ENCODE measurements around the gene LRRC32.
"Not testable (repeated sequence)": the region's sequence is repeated elsewhere in the genome, so short reads cannot be mapped to it uniquely, and the experiment has no call there.

The LRRC32 gene

DNA sequence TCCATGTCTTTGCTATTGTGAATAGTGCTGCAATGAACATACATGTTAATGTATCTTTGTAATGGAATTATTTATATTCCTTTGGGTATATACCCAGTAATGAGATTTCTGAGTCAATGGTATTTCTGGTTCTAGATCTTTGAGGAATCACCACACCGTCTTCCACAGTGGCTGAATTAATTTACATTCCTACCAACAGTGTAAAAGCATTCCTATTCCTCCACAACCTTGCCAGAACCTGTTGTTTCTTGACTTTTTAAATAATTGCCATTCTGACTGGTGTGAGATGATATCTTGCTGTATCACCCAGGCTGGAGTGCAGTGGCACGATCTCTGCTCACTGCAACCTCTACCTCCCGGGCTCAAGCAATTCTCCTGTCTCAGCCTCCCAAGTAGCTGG lies 26.8 kb downstream of the LRRC32 start:
- H3K9ac ChIP-seq (ENCODE audit: low read depth, low read length); H3K4me1 ChIP-seq (ENCODE audit: insufficient read depth, low read length); H3K9me3 ChIP-seq (ENCODE audit: control insufficient read depth, insufficient read depth, low read length); H3K36me3 ChIP-seq (ENCODE audit: insufficient read depth, low read length): not testable (repeated sequence)

DNA sequence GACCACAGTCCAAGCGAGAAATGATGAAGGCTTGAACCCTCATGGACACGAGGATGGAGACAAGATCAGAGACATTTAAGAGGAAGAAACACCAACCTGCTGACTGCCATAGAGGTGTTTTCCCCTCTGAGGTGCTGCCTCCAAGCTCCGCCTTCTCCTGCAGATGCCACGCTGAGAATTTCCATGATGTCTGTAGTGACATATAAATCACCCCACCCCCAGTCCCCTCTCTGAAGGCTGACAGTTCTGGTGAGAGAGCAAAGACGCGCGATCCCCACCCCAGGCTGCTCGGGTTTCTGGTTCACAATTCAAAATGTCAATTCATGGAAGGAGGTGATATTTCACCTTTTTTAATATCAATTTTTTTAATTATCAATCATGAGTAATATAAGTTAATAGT lies 28.2 kb downstream of the LRRC32 start:
- Histone ChIP-seq H3K36me3 (ENCODE audit: insufficient read depth, low read length) (no peaks in the 10 kb centered on the region), H3K9me3 (ENCODE audit: control insufficient read depth, insufficient read depth, low read length) (no peaks in the 10 kb centered on the region; the same call in 1 of the 2 replicates), H3K4me1 (ENCODE audit: insufficient read depth, low read length) (no peaks in the 10 kb centered on the region), H3K9ac (ENCODE audit: low read depth, low read length) (no peak overlapping the region)

DNA sequence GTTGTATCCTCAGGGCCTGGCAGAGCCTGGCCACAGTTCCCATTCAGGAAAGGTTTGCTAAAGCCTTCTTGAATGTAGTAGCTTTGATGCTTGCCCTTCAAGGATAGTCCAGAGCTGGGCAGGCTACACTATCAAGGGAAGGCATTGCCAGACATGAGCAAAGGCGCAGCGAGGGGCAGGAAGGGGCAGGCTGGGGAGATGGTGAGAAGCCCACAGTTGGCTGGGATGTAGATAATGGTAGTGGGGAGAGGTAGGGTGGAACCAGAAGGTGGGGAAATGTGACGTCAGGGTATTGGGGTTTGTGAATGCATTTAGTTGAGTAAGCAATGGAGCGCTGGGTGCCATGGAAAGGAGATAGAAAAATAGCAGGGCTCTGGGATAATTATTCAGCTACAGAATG lies 28.6 kb downstream of the LRRC32 start:
- Histone ChIP-seq H3K9ac (ENCODE audit: low read depth, low read length) (no peak overlapping the region), H3K36me3 (ENCODE audit: insufficient read depth, low read length) (no peaks in the 10 kb centered on the region), H3K4me1 (ENCODE audit: insufficient read depth, low read length) (no peaks in the 10 kb centered on the region), H3K9me3 (ENCODE audit: control insufficient read depth, insufficient read depth, low read length) (no peaks in the 10 kb centered on the region; the same call in 1 of the 2 replicates)

DNA sequence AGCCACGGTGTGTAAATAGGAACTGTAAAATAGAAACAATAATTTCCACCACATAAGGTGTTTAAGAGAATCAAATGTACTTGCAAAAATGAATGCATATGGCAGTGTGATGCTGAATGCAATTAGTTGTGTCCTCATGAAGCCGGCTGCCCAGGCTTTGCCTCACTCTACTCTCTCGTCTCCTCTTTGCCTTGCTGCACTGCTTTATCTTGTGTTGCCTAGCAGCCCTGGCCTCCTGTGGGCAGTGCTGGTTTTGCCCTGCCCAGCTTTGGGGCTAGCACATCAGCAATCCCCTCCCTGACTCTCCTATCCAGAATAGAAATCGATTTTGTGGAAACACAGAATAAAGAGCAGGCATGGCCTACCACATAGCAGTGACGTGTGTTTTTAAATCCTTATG lies 30.0 kb downstream of the LRRC32 start:
- H3K9me3 ChIP-seq (ENCODE audit: control insufficient read depth, insufficient read depth, low read length) = no peaks in the 10 kb centered on the region
- H3K9ac ChIP-seq (ENCODE audit: low read depth, low read length) = no peak overlapping the region
- H3K4me1 ChIP-seq (ENCODE audit: insufficient read depth, low read length) = no peaks in the 10 kb centered on the region
- H3K36me3 ChIP-seq (ENCODE audit: insufficient read depth, low read length) = no peaks in the 10 kb centered on the region

DNA sequence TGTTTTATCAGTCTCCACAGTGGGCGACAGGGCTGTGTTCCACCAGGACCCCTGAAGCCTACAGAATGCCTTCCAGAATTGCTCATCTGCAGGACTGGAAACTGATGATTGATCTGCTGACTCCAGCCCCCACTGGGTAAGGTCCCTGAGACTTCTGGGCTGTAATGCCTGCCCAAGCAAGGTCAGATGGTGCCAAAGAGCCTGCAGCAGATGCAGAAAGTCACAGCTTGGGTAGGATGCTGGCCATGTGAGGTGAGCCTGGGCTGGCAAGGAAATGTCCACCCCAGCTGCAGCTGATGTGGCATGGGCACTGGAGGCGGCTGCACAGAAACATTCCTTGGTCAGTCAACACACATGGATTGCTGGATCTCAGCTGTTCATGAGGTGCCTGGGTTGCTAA lies 30.9 kb downstream of the LRRC32 start:
- Histone ChIP-seq H3K9ac (ENCODE audit: low read depth, low read length) (no peak overlapping the region), H3K4me1 (ENCODE audit: insufficient read depth, low read length) (no peaks in the 10 kb centered on the region), H3K9me3 (ENCODE audit: control insufficient read depth, insufficient read depth, low read length) (no peaks in the 10 kb centered on the region), H3K36me3 (ENCODE audit: insufficient read depth, low read length) (no peaks in the 10 kb centered on the region)

DNA sequence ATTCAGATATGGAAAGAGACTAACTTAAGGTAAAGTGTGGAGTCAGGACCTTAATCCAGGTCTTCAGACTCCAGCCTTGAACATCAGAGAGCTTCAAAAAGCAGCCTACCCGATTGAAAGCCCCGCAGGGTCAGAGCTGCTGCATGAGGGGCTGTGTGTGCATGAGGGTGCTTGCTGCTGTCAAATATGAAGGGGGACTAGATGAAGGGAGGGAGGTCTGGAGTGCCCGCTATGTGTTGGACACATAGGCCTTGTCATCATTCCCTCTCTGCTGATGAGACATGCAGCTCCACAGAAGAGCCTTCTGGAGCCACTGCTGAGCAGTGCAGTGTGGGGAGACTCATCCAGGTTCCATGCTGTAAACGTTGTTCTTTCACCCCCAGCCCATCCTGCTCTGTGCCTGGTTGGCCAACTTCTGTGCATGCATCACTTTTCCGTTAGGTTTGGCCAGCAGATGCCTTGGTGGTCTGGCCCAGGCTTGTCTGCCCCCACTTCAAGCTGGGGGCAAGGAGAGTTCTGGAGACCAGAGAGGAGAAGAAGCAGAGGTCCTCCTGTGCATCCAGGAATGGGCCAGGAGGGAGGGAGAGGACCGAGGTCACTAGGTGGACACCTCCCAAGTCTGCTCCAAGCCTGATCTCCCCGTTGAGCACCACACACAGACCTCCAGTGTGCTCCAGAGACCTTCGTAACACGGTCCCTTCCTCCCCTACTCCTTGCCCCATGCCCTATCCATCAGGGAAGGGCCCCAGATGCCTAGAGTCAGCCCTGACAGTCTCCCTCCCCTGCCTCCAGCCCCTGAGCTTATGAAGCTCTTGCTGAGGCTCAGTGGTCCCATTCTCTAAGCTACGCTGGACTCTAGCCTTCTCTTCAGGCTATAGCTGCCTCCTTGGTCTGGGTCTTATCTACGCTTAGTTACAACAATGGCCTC lies 32.0 kb downstream of the LRRC32 start:
- Histone ChIP-seq H3K9me3 (ENCODE audit: control insufficient read depth, insufficient read depth, low read length) (no peaks in the 10 kb centered on the region), H3K36me3 (ENCODE audit: insufficient read depth, low read length) (no peaks in the 10 kb centered on the region), H3K4me1 (ENCODE audit: insufficient read depth, low read length) (no peaks in the 10 kb centered on the region), H3K9ac (ENCODE audit: low read depth, low read length) (no peak overlapping the region)

DNA sequence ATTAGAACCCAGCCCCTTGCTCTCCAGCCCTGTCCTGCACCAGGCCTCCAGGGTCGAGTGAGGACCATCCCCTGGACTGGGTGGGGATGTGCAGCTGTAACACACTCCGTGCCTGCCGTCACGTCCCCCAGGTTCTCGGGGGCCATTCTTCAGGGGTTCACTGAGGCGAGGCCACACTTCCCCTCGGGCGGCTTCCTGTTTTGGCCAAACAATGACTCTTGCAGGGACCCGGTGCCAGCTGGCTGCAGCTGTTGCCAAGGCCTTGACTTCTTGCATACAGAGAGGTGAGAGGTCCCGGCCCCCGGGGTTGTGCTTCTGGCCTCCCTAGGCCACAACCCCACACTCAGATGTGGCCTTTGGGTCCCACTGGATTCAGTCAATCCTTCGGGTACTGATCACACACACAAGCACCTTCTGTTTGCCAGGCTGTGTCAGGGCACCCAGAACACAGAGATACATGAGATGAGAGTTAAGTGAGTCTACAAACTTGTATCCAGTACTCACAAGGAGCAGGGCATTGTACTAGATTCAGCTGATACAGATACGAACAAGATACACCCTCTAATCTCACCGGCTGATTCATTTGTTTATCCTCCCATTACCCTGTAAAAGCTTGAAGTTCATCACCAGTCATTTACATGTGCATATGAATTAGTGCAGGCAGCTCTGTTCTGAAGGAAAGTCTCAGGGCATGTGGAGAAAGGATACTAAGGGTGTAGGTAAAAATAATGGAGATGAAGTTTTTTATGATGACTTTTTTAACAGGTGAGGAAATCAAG lies 32.9 kb downstream of the LRRC32 start:
- no peaks in the 10 kb centered on the region for H3K4me1 ChIP-seq (ENCODE audit: insufficient read depth, low read length)
- no peaks in the 10 kb centered on the region for H3K36me3 ChIP-seq (ENCODE audit: insufficient read depth, low read length)
- no peak overlapping the region for H3K9ac ChIP-seq (ENCODE audit: low read depth, low read length)
- no peaks in the 10 kb centered on the region for H3K9me3 ChIP-seq (ENCODE audit: control insufficient read depth, insufficient read depth, low read length)

DNA sequence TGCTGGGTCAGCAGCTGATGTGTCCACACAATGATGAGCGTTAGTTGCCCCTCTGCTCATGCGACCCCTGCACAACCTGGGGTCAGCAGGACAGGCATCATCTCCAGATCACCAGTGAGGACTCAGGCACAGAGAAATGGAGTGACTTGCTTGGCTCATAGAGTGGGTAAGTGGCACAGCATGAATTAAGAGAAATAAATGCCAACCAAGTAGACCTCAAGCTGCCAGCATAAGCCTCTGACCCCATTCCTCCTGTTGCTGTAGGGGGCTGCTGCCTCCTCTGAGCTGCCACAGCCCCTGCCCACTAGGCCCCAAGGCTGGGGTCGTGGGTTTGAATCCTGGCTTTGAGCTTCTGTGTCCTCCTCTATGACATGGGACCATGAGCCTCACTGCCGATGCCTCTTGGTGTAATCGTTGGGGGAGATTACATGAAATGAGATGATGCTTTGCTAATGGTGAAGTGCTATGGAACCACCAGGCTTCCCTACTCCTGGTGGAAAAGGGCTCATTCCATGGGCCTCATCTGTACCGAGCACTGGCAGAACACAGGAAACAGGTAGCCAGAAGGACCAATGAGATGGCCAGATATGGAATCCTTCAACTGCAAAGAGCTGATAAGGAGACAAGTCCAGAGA lies 33.6 kb downstream of the LRRC32 start:
- Histone ChIP-seq H3K9ac (ENCODE audit: low read depth, low read length) (no peak overlapping the region), H3K36me3 (ENCODE audit: insufficient read depth, low read length) (no peaks in the 10 kb centered on the region), H3K4me1 (ENCODE audit: insufficient read depth, low read length) (no peaks in the 10 kb centered on the region), H3K9me3 (ENCODE audit: control insufficient read depth, insufficient read depth, low read length) (no peaks in the 10 kb centered on the region)

DNA sequence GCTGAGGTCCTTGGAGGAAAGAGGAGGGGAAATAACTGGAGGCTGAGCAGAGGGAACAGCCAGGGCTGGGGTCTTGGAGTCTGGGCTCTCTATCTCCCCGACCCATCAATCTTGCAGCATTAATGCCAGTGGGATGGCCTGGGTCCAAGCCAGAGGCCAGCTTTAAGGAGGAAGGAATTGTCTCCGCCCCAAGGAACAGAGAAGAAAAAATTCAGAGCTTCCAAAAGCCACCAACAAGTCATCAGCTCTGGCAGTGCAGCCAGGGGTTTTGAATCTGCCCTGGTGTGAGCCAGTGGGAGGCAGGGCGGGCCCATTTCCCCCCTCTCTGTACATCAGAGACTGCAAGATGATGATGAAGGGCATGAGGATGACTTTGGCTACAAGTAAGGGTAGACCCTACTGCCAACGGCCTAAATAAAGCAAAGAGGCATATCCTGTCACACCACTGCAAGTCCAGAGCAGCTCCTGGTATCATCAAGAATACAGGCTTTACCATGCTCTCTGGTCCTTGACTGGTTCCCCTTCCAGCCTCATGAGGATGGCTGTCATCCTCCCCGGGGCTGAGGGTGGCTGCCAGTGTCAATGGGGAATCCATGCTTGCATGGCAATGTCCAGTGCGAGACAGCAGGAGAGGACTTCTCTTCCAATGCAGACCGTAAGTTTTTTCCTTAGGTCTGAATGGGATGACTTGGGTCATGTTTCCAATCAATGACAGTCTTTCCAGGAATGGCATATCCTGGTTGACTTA lies 34.4 kb downstream of the LRRC32 start:
- no peaks in the 10 kb centered on the region for H3K9me3 ChIP-seq (ENCODE audit: control insufficient read depth, insufficient read depth, low read length)
- H3K9ac ChIP-seq (ENCODE audit: low read depth, low read length) = no peak overlapping the region
- no peaks in the 10 kb centered on the region for H3K36me3 ChIP-seq (ENCODE audit: insufficient read depth, low read length)
- no peaks in the 10 kb centered on the region for H3K4me1 ChIP-seq (ENCODE audit: insufficient read depth, low read length)

DNA sequence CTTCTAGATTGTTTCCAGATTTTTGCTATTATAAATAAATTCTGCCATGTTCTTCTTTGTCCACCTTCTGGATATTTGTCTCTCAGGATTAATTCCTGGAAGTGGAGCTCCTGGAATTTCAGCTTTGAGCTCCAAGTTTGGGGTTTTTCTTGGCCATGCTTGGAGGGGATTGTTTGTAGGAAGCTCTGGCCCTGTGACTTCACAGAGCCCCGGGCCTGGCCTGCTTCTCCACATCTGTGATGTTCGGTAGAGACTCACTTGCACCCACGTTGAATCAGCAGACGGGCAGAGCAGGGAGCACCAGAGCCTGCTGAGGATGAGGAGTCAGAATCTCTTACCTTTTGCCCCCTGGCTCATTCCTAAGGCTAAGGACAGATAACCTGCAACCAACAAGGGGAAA lies 35.7 kb downstream of the LRRC32 start:
- Histone ChIP-seq H3K36me3 (ENCODE audit: insufficient read depth, low read length) (no peaks in the 10 kb centered on the region), H3K4me1 (ENCODE audit: insufficient read depth, low read length) (no peaks in the 10 kb centered on the region), H3K9me3 (ENCODE audit: control insufficient read depth, insufficient read depth, low read length) (no peaks in the 10 kb centered on the region), H3K9ac (ENCODE audit: low read depth, low read length) (no peak overlapping the region)

DNA sequence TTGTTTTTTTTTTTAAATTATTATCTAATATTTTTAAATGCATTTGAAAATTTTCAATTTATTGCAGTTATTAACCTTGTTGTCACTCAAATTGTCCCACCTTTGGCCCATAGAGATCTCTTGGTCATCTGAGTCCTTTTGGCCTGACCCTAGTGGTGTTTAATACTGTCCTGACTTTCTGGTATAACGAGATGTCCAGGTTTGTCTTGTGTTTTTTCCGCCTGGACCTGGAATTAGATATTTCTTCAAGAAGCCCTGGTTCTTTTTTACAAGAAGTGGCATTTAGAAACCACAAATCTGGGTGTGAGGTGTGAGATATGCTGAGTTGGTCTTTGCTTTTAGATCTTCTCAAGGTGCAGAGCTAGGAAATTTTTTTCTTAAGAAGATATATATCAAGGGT lies 38.1 kb downstream of the LRRC32 start:
- H3K36me3 ChIP-seq (ENCODE audit: insufficient read depth, low read length) = no peaks in the 10 kb centered on the region
- H3K9ac ChIP-seq (ENCODE audit: low read depth, low read length) = no peak overlapping the region
- no peaks in the 10 kb centered on the region for H3K9me3 ChIP-seq (ENCODE audit: control insufficient read depth, insufficient read depth, low read length)
- no peaks in the 10 kb centered on the region for H3K4me1 ChIP-seq (ENCODE audit: insufficient read depth, low read length)

DNA sequence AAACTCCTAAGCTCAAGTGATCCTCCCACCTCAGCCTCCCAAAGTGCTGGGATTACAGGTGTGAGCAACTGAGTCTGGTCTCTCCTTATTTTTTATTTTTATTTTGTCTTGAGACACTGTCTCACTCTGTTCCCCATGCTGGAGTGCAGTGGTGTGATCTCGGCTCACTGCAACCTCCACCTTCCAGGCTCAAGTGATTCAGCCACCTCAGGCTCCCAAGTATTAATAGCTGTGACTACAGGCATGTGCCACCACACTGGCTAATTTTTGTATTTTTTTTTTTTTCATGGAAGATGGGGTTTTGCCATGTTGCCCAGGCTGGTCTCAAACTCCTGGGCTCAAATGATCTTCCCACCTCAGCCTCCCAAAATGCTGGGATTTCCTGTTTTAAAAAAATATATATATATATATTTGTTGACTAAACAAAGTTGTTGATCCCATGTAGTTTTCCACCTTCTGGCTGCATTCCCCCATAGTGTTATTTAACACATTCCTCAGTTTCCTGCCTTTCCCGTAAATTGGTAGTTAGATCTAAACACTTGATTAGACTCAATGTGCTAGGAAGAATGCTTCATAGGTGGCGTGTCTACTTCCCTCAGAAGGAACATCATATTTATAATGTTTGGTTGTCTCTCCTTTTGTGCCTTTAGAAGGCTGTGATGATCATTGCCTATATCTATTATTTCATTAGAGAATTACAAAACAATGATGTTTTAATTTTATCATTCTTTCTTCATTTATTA lies 38.8 kb downstream of the LRRC32 start:
- H3K9ac ChIP-seq (ENCODE audit: low read depth, low read length) = no peak overlapping the region
- no peaks in the 10 kb centered on the region for H3K36me3 ChIP-seq (ENCODE audit: insufficient read depth, low read length)
- no peaks in the 10 kb centered on the region for H3K4me1 ChIP-seq (ENCODE audit: insufficient read depth, low read length)
- H3K9me3 ChIP-seq (ENCODE audit: control insufficient read depth, insufficient read depth, low read length) = no peaks in the 10 kb centered on the region

DNA sequence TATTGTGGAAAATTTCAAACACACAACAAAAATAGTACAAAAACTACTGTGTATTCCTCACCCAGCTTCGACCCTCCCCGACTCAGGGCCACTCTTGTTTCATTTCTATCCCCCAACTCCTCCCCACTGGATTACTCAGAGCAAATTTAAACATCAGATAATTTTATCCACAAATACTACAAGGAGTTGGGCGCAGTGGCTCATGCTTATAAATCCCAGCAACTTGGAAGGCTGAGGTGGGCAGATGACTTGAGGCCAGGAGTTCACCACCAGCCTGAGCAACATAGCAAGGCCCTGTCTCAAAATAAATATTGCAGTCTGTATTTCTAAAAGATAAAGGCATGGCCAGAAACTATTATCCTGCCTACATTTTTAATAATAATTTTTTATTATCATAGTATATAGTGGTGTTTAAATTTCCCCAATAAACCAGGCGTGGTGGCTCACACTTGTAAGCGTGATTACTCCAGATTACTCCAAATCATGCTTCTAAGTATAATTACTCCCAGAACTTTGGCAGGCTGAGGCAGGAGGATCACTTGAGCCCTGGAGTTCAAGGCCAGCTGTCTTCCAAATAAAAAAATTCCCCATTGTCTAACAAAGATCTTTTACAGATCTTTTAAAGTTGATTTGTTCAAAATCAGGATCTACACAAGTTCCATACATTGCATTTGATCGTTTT lies 39.8 kb downstream of the LRRC32 start:
- H3K9me3 ChIP-seq (ENCODE audit: control insufficient read depth, insufficient read depth, low read length) = no peaks in the 10 kb centered on the region
- H3K36me3 ChIP-seq (ENCODE audit: insufficient read depth, low read length) = no peaks in the 10 kb centered on the region
- H3K9ac ChIP-seq (ENCODE audit: low read depth, low read length) = no peak overlapping the region
- H3K4me1 ChIP-seq (ENCODE audit: insufficient read depth, low read length) = no peaks in the 10 kb centered on the region

All from ES-I3 (cell line).